AML-193 (cell line): ENCODE measurements around the gene NAV3.

ENCODE experiments used
- DNase-seq, 2 experiments: peaks; one replicate each; lab custom pipeline; 2025; lab: John Stamatoyannopoulos, UW

Gene NAV3, protein sequence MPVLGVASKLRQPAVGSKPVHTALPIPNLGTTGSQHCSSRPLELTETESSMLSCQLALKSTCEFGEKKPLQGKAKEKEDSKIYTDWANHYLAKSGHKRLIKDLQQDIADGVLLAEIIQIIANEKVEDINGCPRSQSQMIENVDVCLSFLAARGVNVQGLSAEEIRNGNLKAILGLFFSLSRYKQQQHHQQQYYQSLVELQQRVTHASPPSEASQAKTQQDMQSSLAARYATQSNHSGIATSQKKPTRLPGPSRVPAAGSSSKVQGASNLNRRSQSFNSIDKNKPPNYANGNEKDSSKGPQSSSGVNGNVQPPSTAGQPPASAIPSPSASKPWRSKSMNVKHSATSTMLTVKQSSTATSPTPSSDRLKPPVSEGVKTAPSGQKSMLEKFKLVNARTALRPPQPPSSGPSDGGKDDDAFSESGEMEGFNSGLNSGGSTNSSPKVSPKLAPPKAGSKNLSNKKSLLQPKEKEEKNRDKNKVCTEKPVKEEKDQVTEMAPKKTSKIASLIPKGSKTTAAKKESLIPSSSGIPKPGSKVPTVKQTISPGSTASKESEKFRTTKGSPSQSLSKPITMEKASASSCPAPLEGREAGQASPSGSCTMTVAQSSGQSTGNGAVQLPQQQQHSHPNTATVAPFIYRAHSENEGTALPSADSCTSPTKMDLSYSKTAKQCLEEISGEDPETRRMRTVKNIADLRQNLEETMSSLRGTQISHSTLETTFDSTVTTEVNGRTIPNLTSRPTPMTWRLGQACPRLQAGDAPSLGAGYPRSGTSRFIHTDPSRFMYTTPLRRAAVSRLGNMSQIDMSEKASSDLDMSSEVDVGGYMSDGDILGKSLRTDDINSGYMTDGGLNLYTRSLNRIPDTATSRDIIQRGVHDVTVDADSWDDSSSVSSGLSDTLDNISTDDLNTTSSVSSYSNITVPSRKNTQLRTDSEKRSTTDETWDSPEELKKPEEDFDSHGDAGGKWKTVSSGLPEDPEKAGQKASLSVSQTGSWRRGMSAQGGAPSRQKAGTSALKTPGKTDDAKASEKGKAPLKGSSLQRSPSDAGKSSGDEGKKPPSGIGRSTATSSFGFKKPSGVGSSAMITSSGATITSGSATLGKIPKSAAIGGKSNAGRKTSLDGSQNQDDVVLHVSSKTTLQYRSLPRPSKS (N-terminal part only)

GRCh38 chr12:77830583-77831351 lies at the start of gene NAV3:
Gene NAV3 (plus strand): TSS chr12:77830894. CDS start chr12:77831462, 568 bp downstream.
- no peak for DNase-seq

DNA sequence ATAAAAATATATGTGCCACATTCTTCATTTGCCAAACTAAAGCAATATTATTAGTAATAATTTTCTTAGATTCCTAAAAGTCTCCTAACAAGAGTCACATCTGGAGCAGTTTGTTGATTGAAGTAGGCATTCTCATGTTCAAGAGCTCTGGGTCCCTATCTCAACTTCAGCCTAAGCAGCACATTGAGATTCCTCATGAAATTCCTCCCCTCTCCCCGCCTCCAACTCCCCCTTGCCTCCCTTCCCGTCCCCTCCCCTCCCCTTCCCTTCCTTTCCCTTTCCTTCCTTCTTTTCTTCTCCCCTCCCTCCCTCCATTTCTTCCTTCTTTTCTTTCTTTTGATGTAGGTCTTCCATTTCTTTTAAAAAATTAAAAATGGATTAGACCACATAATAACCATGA lies 48.7 kb upstream of the NAV3 start:
- DNase-seq = no peak

DNA sequence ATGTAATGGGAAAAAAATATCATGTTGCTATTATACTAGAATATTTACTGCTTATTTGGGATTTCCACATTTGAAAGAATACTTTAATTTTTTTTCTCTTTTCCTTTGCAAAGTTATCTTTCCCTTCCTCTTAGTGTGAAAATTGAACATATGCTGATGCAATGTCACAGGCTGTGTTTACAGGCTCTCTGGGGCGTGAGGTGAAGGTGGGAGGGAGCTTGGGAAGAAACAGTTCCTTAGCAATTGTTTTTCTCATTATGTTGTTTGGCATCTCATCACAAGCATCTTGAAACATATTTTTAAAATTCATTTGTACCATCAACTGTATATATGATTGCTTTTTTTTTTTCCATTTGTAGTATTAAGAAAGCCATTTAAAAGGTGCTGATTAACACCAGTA lies 47.9 kb upstream of the NAV3 start:
- DNase-seq = no peak

DNA sequence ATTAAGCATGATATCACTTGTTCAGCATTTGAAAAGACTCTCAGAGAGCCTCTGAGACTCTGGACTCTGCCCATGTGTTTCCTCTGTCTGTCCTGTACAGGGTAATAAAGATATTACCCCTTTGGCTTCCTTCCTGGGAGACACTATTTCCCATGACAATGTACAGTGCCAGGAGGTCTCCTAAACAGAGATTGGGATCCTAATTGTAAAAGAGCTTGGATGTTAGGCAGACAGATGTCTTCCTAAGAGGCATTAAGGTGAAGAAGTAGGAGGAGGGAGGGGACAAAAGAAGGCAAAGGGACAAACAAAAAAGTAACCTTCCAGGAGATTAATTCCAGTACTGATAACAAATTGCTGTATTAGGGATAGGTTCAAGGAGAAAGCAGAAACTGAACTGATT lies 45.5 kb upstream of the NAV3 start:
- DNase-seq = no peak

- no peak for DNase-seq
Measured at GRCh38 chr12:77786675-77787074, 44.0 kb upstream of the NAV3 start.

- DNase-seq = no peak
Measured at GRCh38 chr12:77788231-77789168, 42.2 kb upstream of the NAV3 start.

DNA sequence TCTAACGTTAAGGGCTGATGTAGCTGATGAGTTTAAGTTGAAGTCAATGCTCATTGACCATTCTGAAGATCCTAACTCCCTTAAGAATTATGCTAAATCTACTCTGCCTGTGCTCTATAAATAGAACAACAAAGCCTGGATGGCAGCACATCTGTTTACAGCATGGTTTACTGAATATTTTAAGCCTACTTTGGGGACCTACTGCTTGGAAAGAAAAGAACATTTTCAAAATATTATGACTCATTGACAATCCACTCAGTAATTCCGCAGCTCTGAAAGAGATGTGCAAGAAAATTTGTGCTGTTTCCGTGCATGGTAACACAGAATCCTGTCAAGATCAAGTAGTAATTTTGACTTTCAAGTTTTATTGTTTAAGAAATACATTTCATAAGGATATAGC lies 35.0 kb upstream of the NAV3 start:
- DNase-seq = no peak

DNA sequence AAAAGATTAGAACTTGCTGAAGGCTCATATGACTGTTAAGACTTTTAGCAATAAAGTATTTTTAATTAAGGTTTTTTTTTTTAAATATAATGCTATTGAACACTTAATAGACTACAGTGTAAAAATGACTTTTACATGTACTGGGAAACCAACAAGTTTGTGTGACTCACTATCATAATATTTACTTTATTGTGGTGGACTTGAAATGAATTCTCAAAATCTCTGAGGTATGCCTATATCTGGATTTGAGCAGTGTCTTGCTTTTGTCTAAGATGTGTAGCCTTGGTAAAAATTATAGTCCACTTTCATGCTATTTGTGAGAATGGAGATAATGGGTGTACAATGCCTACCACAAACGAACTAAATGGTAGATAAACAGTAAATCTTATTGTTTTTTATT lies 33.9 kb upstream of the NAV3 start:
- no peak for DNase-seq

- DNase-seq = no peak
Measured at GRCh38 chr12:77800501-77800900, 30.2 kb upstream of the NAV3 start.

GRCh38 chr12:77808534-77808933 lies 22.2 kb upstream of the NAV3 start:
- no peak for DNase-seq

GRCh38 chr12:77813558-77813957 lies 17.1 kb upstream of the NAV3 start:
- DNase-seq = no peak

DNA sequence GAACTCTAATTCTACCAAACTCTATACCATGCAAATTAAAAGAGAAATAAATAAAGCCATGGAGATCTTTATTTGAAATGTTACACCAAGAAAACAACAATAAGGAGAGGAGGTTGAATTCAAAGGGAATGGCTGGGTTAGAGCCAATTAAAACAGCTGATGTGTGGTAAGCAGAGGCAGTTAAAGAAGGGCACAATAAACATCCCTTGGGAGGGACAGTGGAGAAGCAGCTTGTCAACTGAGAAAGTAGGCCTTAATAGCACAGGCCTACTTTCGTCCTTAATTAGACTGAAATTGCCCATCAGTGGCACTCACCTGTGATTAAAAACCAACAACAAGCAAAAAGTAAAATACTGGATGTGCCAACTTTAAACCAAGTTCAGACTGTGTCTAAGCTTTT lies 16.3 kb upstream of the NAV3 start:
- DNase-seq = no peak

GRCh38 chr12:77816196-77816595 lies 14.5 kb upstream of the NAV3 start:
- DNase-seq = no peak

- no peak for DNase-seq
Measured at GRCh38 chr12:77817276-77817675, 13.4 kb upstream of the NAV3 start.

DNA sequence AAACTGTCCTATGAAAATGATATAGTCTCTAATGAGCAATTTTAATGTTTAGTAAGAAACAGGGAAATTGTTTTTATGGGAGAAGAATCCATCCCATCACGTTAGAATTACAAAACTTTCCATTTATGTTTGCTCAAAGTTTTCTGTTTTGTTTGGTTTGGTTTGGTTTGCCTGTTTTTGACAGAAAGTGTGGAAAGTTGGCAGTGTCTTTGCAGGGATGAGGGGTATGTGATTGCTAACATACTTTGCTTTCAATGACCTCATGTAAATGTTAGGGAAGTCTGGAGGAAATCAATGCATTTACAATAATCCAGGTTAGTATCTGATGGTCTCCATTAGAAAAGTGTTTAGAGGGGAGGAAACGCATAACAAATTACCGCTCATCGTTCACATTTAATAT lies 12.3 kb upstream of the NAV3 start:
- DNase-seq = no peak

DNA sequence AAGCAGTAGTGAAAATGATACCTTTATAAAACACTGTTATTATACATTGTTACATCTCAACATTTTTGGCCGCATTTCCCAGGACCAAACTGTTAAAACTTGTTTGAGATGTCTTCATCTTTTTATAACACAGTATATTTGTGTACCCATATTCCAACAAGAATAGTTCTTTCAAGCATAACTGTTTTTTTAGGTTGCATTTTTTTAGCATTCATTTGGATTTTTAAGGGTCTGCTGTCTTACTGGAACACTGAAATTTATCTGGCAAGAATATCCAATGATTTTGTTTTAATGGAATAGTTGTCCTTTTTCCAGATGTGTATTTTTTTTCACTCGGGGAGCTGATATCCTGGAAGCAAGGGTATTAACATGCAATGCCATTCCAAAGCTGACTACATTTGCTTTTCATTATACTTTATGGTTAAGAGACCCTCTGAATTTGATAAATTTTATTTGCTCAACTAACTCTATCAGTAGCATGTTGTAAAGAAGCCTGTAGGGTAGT lies 8.9 kb upstream of the NAV3 start:
- DNase-seq = no peak

GRCh38 chr12:77833329-77833728 lies 2.6 kb downstream of the NAV3 start:
- DNase-seq = no peak

GRCh38 chr12:77834618-77835017 lies 3.9 kb downstream of the NAV3 start:
- DNase-seq = no peak

DNA sequence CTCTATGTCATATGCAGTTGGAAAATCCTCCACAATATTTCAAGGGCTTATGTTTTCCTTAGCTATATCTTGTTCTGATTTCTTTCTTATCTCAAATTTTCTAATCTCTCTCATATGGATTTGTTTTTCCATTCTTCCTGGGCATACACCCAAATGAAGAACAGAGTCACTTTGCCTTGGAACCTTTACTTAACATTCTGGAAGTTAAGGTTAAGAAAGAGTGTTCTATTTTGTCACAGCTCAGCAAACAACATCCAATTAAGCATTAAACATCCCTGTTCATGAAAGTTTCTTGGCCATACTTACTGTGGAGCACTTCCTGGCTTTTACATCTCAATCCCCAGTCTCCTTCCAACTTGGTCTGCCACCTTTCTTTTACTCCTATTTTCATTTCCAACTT lies 5.3 kb downstream of the NAV3 start:
- no peak for DNase-seq

- no peak for DNase-seq
Measured at GRCh38 chr12:77837876-77838291, 7.2 kb downstream of the NAV3 start.

DNA sequence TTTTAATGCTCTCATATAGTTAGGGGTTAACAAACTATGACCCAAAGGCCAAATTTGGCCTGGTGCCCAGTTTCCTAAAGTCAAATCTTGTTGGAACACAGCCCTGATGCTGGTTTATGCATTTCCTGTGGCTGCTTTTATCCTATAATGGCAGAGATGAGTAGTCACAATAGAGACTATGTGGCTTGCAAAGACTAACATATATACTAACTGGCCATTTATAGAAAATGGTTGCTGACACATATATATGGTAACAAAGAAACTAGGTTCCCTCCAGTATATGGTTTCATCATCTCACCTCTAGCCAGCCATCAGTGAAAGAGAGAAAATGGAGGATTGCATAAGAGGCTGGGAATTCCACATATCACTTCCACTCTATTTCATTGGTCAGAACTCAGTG lies 10.8 kb downstream of the NAV3 start:
- no peak for DNase-seq
